ENCODE results near the gene CAPN9. TPM values are rescaled to one million over a fixed set of nuclear protein-coding genes. Genes with fewer than 3 reads are reported as not detected.

CAPN9 gene
- total RNA-seq, 1 experiment from 2014 or later: not detected

GRCh38 chr1:230759369-230760065 lies 12.3 kb downstream of the CAPN9 start:
- Histone ChIP-seq H3F3A (ENCODE audit: low read length, unreplicated experiment) (no peaks in the 10 kb centered on the region), H3K9me2 (replicated peaks; ENCODE audit: low read length) (no peaks in the 10 kb centered on the region), H3K79me2 (ENCODE audit: low read length) (no peaks in the 10 kb centered on the region), H3K27me3 (ENCODE audit: low read length) (no peaks in the 10 kb centered on the region), H3K4me2 (ENCODE audit: low read length) (no peak overlapping the region), H4K20me1 (ENCODE audit: low read length) (no peaks in the 10 kb centered on the region), H3K9ac (ENCODE audit: low read length) (no peak overlapping the region), H3K4me3 (ENCODE audit: low read length) (no peak overlapping the region), H3K4me1 (ENCODE audit: insufficient read depth, low read length) (peaks cover 9% of the 10 kb centered on the region), H3K27ac (ENCODE audit: low read length) (no peak overlapping the region), H3K36me3 (ENCODE audit: low read depth, low read length) (no peaks in the 10 kb centered on the region), H3K9me3 (ENCODE audit: low read length) (no peaks in the 10 kb centered on the region), H2AFZ (ENCODE audit: low read length) (no peak overlapping the region)
- ATAC-seq: no peak
- TF ChIP-seq EZH2 (IDR thresholded peaks at IDR 0.05; ENCODE audit: low read length, unreplicated experiment): no peak
- TF ChIP-seq EZH2phosphoT487 (IDR thresholded peaks at IDR 0.05; ENCODE audit: borderline replicate concordance, low read length): no peak
- no peak for TF ChIP-seq CTCF (conservative IDR thresholded peaks at IDR 0.05; ENCODE audit: low read depth, low read length)
- no peak for DNase-seq
- intact Hi-C loops (cut with micrococcal nuclease): no loop called here
- no TSS peak for BruUV-seq (replicated peaks)
- ChIA-PET CTCF (no interaction called here), POLR2A (ENCODE audit: unreplicated experiment) (no interaction called here)

GRCh38 chr1:230760360-230760827 lies 13.2 kb downstream of the CAPN9 start:
- TF ChIP-seq EZH2phosphoT487 (IDR thresholded peaks at IDR 0.05; ENCODE audit: borderline replicate concordance, low read length) (no peak), CTCF (conservative IDR thresholded peaks at IDR 0.05; ENCODE audit: low read depth, low read length) (peak; percentile 33)
- Histone ChIP-seq H3K4me1 (ENCODE audit: insufficient read depth, low read length) (peaks cover under 1% of the 10 kb centered on the region; the same call in 1 of the 2 replicates), H3F3A (ENCODE audit: low read length, unreplicated experiment) (no peaks in the 10 kb centered on the region), H3K9ac (ENCODE audit: low read length) (no peak overlapping the region), H3K27ac (ENCODE audit: low read length) (no peak overlapping the region), H4K20me1 (ENCODE audit: low read length) (no peaks in the 10 kb centered on the region), H3K4me2 (ENCODE audit: low read length) (no peak overlapping the region), H3K27me3 (ENCODE audit: low read length) (no peaks in the 10 kb centered on the region), H2AFZ (ENCODE audit: low read length) (no peak overlapping the region), H3K4me3 (ENCODE audit: low read length) (no peak overlapping the region), H3K79me2 (ENCODE audit: low read length) (no peaks in the 10 kb centered on the region), H3K9me3 (ENCODE audit: low read length) (no peaks in the 10 kb centered on the region), H3K36me3 (ENCODE audit: low read depth, low read length) (no peaks in the 10 kb centered on the region), H3K9me2 (replicated peaks; ENCODE audit: low read length) (no peaks in the 10 kb centered on the region)
- intact Hi-C loops (cut with micrococcal nuclease): no loop called here
- DNase-seq (peak; percentile 36), ATAC-seq (peak; percentile 70)
- BruUV-seq (replicated peaks): no TSS peak
- CTCF ChIA-PET: interaction anchor here (0.5 to 1.0 kb wide), 2 partner anchors 13 to 18 kb away, joined by 3 to 4 read pairs; no protein-coding TSS in a partner anchor
- POLR2A ChIA-PET (ENCODE audit: unreplicated experiment): interaction anchor here (0.6 kb wide), 1 partner anchor 14 kb away, joined by 4 read pairs; no protein-coding TSS in a partner anchor
